Coronary artery (tissue), 2 donors: ENCODE measurements around the gene CDC14A.

ENCODE experiments used
- DNase-seq: peaks from one replicate; pipeline ENCODE4 v3.0.0-alpha.2; 2017; ENCODE audit warnings: low spot score
- H3K27ac ChIP-seq, 2 donors: fragments of 200-600 bp; sonication (generic); one replicate each; pipeline ENCODE4 v1.5.1; 2016 to 2019
- H3K4me3 ChIP-seq: fragments of 200-600 bp; sonication (generic); 2 replicates; pipeline ENCODE4 v1.5.1; 2016; ENCODE audit warnings: mild to moderate bottlenecking, moderate library complexity
- CTCF ChIP-seq: fragments of 200-600 bp; sonication (generic); IDR thresholded peaks from one replicate; pipeline ENCODE4 v1.5.1; 2019; ENCODE audit warnings: antibody characterized with exemption

Gene CDC14A

GRCh38 chr1:100380635-100381034, 28.3 kb downstream of the CDC14A start:
- no peak for DNase-seq
- no peak overlapping the region for H3K27ac ChIP-seq
- no peak for TF ChIP-seq CTCF
- no peak overlapping the region for H3K4me3 ChIP-seq

GRCh38 chr1:100382657-100383056, 30.4 kb downstream of the CDC14A start:
- Histone ChIP-seq H3K4me3 (no peak overlapping the region), H3K27ac (no peak overlapping the region)
- no peak for TF ChIP-seq CTCF
- DNase-seq, result no peak

- TF ChIP-seq CTCF, result no peak
- Histone ChIP-seq H3K4me3 (no peak overlapping the region), H3K27ac (no peak overlapping the region)
- no peak for DNase-seq
Measured at GRCh38 chr1:100383743-100384405, 31.6 kb downstream of the CDC14A start.

- no peak for DNase-seq
- H3K4me3 ChIP-seq, result peak overlapping the region; percentile 37
- peak overlapping the region in 1 of 2 donors; percentile 6 for H3K27ac ChIP-seq
- TF ChIP-seq CTCF, result no peak
Measured at GRCh38 chr1:100387209-100387608, 34.9 kb downstream of the CDC14A start.

GRCh38 chr1:100387657-100388350, 35.5 kb downstream of the CDC14A start:
- peak overlapping the region; percentile 37 for H3K4me3 ChIP-seq
- DNase-seq, result no peak
- no peak for TF ChIP-seq CTCF
- H3K27ac ChIP-seq, result peak overlapping the region in 1 of 2 donors; percentile 6

- Histone ChIP-seq H3K27ac (no peak overlapping the region), H3K4me3 (no peak overlapping the region)
- DNase-seq, result no peak
- TF ChIP-seq CTCF, result no peak
Measured at GRCh38 chr1:100390531-100390930, 38.2 kb downstream of the CDC14A start.

- H3K4me3 ChIP-seq, result no peak overlapping the region
- H3K27ac ChIP-seq, result no peak overlapping the region
- TF ChIP-seq CTCF, result no peak
- no peak for DNase-seq
Measured at GRCh38 chr1:100391675-100392074, 39.4 kb downstream of the CDC14A start.
